Lung (tissue), 12 donors: ENCODE results near the gene PEX14. TPM values are rescaled to one million over a fixed set of nuclear protein-coding genes. Genes with fewer than 3 reads are reported as not detected.

Experiments used
- ATAC-seq: fragments of 200-7000 bp; cut with Tn5 transposase; one replicate; pipeline ENCODE4 v1.9.1; 2020; ENCODE audit warnings: moderate number of reproducible peaks; ENCODE audit not compliant: insufficient read depth, low FRiP score
- DNase-seq, 3 donors: peaks; one replicate each; pipeline ENCODE4 v3.0.0-alpha.2; 2013 to 2017
- H3K27ac ChIP-seq, 2 donors: one replicate each; pipeline ENCODE4 v1.5.1; 2013; ENCODE audit warnings: mild to moderate bottlenecking in 2 of 2, moderate library complexity in 2 of 2, control low read depth in 1 of 2, inconsistent platforms in 1 of 2, low read depth in 1 of 2, low read length in 1 of 2
- H3K27me3 ChIP-seq, 3 donors: one replicate each; pipeline ENCODE4 v1.5.1; 2013; ENCODE audit warnings: low read length in 2 of 3; ENCODE audit not compliant: control insufficient read depth in 3 of 3, insufficient read depth in 3 of 3
- H3K36me3 ChIP-seq, 4 donors: one replicate each; pipeline ENCODE4 v1.5.1; 2013; ENCODE audit warnings: low read length in 4 of 4, mild to moderate bottlenecking in 1 of 4, moderate library complexity in 1 of 4; ENCODE audit not compliant: control insufficient read depth in 4 of 4, insufficient read depth in 4 of 4
- H3K4me1 ChIP-seq, 5 donors: one replicate each; pipeline ENCODE4 v1.5.1; 2013; ENCODE audit warnings: low read length in 5 of 5, mild to moderate bottlenecking in 2 of 5, moderate library complexity in 1 of 5; ENCODE audit not compliant: control insufficient read depth in 5 of 5, insufficient read depth in 5 of 5
- H3K4me3 ChIP-seq: one replicate; pipeline ENCODE4 v1.5.1; 2013; ENCODE audit warnings: mild to moderate bottlenecking, control low read depth, moderate library complexity
- H3K9ac ChIP-seq, 2 donors: one replicate each; pipeline ENCODE4 v1.5.1; 2013; ENCODE audit warnings: low read length in 2 of 2, control low read depth in 1 of 2; ENCODE audit not compliant: insufficient read depth in 1 of 2
- H3K9me3 ChIP-seq, 4 donors: one replicate each; pipeline ENCODE4 v1.5.1; 2013; ENCODE audit warnings: low read length in 3 of 4, mild to moderate bottlenecking in 1 of 4, moderate library complexity in 1 of 4; ENCODE audit not compliant: control insufficient read depth in 4 of 4, insufficient read depth in 3 of 4
- CTCF ChIP-seq: IDR thresholded peaks from 2 replicates; pipeline ENCODE4 v1.5.1; 2012; ENCODE audit warnings: mild to moderate bottlenecking; ENCODE audit errors: control extremely low read depth, extremely low read depth
- WGBS, 2 donors: extraction: QIAGEN DNeasy Blood & Tissue Kit; methylation state at CpG; one replicate each; pipeline ENCODE4 v1.1.7; 2013; 5-methylcytosine and 5-hydroxymethylcytosine counted together
- polyA plus RNA-seq, 2 donors: library from polyadenylated mRNA; stranded (reverse); fragments of 200-250 nt; gene quantifications; one replicate each; pipeline ENCODE4 v1.2.1, GENCODE V29; 2013
- total RNA-seq, 2 donors: library from RNA; depleted of rRNA in 1 of 2; stranded (reverse); fragments of >200 nt in 1 of 2; gene quantifications; one replicate each; pipeline ENCODE4 v1.2.1, GENCODE V29; 2014 to 2021
- donor health status: control.
- donor health status: control.
- donor health status: Bipolar disorder and iron deficiency.
- donor health status: healthy.
- donor health status: DM: yes; HTN: yes; CAD: no.

PEX14 gene
- total and polyA plus RNA-seq, 4 donors = 18.1 to 29.2 (median 20.8) TPM

- ATAC-seq (no peak), DNase-seq (no peak)
- TF ChIP-seq CTCF = no peak
- Histone ChIP-seq H3K27ac (no peak overlapping the region), H3K27me3 (no peaks in the 10 kb centered on the region), H3K9ac (no peak overlapping the region), H3K9me3 (no peaks in the 10 kb centered on the region), H3K4me1 (peaks cover 0 to 13% (median 9%) of the 10 kb centered on the region in 5 donors), H3K4me3 (no peak overlapping the region), H3K36me3 (peaks cover 0 to 58% (median 0%) of the 10 kb centered on the region in 4 donors)
- 93 to 94% methylated on average over 15 of the region's 15 CpGs for WGBS, 2 donors
Measured at GRCh38 chr1:10656431-10656830, 181.7 kb downstream of the PEX14 start.

- DNase-seq (no peak), ATAC-seq (no peak)
- peaks cover 0 to 58% (median 0%) of the 10 kb centered on the region in 4 donors for H3K36me3 ChIP-seq
- H3K27ac ChIP-seq = no peak overlapping the region
- no peak overlapping the region for H3K4me3 ChIP-seq
- H3K4me1 ChIP-seq = peaks cover 0 to 10% (median 4%) of the 10 kb centered on the region in 5 donors
- H3K9me3 ChIP-seq = no peaks in the 10 kb centered on the region
- 79 to 85% methylated on average over 28 to 29 of the region's 29 CpGs for WGBS, 2 donors
- H3K9ac ChIP-seq = no peak overlapping the region
- TF ChIP-seq CTCF = no peak
- no peaks in the 10 kb centered on the region for H3K27me3 ChIP-seq
Measured at GRCh38 chr1:10657088-10657847, 182.5 kb downstream of the PEX14 start.

- ATAC-seq = no peak
Measured at GRCh38 chr1:10658396-10659066, 183.8 kb downstream of the PEX14 start.

More at GRCh38 chr1:10658396-10659066, 183.8 kb downstream of the PEX14 start:
- no peaks in the 10 kb centered on the region for H3K27me3 ChIP-seq
- H3K36me3 ChIP-seq = peaks cover 0 to 56% (median 0%) of the 10 kb centered on the region in 4 donors
- no peak for TF ChIP-seq CTCF
- no peak overlapping the region for H3K9ac ChIP-seq
- DNase-seq = no peak
- no peak overlapping the region for H3K4me3 ChIP-seq
- H3K9me3 ChIP-seq = no peaks in the 10 kb centered on the region
- peaks cover 0 to 19% (median 12%) of the 10 kb centered on the region in 5 donors for H3K4me1 ChIP-seq
- H3K27ac ChIP-seq = peak overlapping the region in 1 of 2 donors; percentile 2
- WGBS, 2 donors = 88 to 89% methylated on average over 16 to 19 of the region's 19 CpGs
